Ectodermal cell (in vitro differentiated cells): Measurements from ENCODE around the gene ASAH2. TPM values are rescaled to one million over a fixed set of nuclear protein-coding genes. Genes with fewer than 3 reads are reported as not detected.

Experiments used
- H3K27ac ChIP-seq: 2 replicates; pipeline ENCODE4 v1.7.0; 2013; ENCODE audit warnings: mild to moderate bottlenecking, low read depth, low read length; ENCODE audit not compliant: insufficient read depth, poor library complexity, severe bottlenecking
- H3K27me3 ChIP-seq: 2 replicates; pipeline ENCODE4 v1.7.0; 2013; ENCODE audit warnings: mild to moderate bottlenecking, low read length; ENCODE audit not compliant: insufficient read depth, control insufficient read depth, poor library complexity, severe bottlenecking
- H3K36me3 ChIP-seq: one replicate; pipeline ENCODE4 v1.7.0; 2013; ENCODE audit warnings: low read length; ENCODE audit not compliant: control insufficient read depth, insufficient read depth
- H3K4me1 ChIP-seq: one replicate; pipeline ENCODE4 v1.7.0; 2013; ENCODE audit warnings: low read length; ENCODE audit not compliant: control insufficient read depth, insufficient read depth
- H3K4me3 ChIP-seq: 2 replicates; pipeline ENCODE4 v1.7.0; 2013; ENCODE audit warnings: low read depth, low read length, control low read depth; ENCODE audit not compliant: insufficient read depth
- H3K9me3 ChIP-seq: 2 replicates; pipeline ENCODE4 v1.7.0; 2013; ENCODE audit warnings: mild to moderate bottlenecking, low read length, moderate library complexity; ENCODE audit not compliant: control insufficient read depth
- WGBS, 2 experiments: methylation state at CpG; one replicate each; pipeline ENCODE4 v1.1.7; 2013; ENCODE audit warnings: missing lambda C conversion rate in 2 of 2; 5-methylcytosine and 5-hydroxymethylcytosine counted together
- polyA plus RNA-seq, 4 experiments: library from polyadenylated mRNA; stranded (reverse); fragments of 50-300 nt; gene quantifications; one replicate each; pipeline ENCODE4 v1.2.3, GENCODE V29; 2013

The ASAH2 gene
- polyA plus RNA-seq (2013, experiment 1 of 4) = 5.2 TPM
- 4.4 TPM for polyA plus RNA-seq (2013, experiment 2 of 4)
- polyA plus RNA-seq (2013, experiment 3 of 4) = 5.1 TPM
- polyA plus RNA-seq (2013, experiment 4 of 4) = 1.8 TPM

DNA sequence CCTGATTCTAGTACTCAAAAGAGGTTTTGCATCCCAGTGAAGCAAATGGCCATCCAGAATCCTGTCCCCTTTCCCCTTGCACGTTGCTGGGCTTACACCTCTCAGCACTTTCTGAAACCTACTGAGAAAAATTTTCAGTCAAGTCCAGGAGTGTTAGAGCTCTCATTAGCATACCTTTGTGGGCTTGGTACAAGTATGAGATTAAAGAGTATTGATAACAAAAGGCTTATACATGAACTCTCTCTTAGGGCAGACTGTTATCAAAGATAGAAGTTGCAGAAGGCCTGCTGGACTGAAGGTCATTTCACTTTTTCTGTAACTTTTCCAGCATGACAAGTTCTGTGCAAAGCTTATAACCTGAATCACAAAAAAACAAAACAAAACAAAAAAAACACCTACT, at the start of gene ASAH2:
TSS of gene ASAH2 (minus strand) at position 123 of the 400 bp plus-strand sequence. CDS start 2,906 bp downstream, outside the sequence.
- Histone ChIP-seq H3K9me3 (no peaks in the 10 kb centered on the region), H3K4me1 (no peaks in the 10 kb centered on the region), H3K27ac (no peak within 1 kb of the TSS), H3K4me3 (no peak within 1 kb of the TSS), H3K27me3 (no peaks in the 10 kb centered on the region), H3K36me3 (no peaks in the 10 kb centered on the region)
- WGBS, 2 experiments = 78 to 79% methylated on average over 1 of the region's 1 CpG

DNA sequence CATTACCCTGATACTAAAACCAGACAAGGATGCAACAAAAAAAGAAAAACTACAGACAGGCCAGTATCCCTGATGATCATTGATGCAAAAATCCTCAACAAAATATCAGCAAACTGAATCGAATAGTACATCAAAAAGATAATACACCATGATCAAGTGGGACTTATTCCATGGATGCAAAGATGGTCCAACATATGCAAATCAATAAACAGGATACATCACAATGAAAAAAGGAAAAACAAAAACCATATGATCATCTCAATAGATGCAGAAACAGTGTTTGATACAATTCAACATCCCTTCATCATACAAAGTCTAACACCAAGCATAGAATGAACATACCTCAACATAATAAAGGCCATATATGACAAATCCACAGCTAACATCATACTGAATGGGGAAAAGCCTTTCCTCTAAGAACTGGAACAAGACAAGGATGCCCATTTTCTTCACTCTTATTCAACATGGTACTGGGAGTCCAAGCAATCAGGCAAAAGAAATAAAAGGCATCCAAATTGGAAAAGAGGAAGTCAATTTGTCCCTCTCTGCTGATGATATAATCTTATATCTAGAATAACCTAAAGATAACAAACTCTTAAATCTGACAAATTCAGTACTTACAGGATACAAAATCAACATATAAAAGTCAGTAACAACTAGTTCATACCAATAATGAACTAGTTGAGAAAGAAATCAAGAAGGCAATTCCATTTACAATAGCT, 48.8 kb upstream of the ASAH2 start:
- H3K36me3 ChIP-seq = no peaks in the 10 kb centered on the region
- no peak overlapping the region for H3K4me3 ChIP-seq
- 88 to 90% methylated on average over 1 of the region's 1 CpG for WGBS, 2 experiments
- no peaks in the 10 kb centered on the region for H3K27me3 ChIP-seq
- no peak overlapping the region for H3K27ac ChIP-seq
- H3K4me1 ChIP-seq = no peaks in the 10 kb centered on the region
- no peaks in the 10 kb centered on the region for H3K9me3 ChIP-seq

DNA sequence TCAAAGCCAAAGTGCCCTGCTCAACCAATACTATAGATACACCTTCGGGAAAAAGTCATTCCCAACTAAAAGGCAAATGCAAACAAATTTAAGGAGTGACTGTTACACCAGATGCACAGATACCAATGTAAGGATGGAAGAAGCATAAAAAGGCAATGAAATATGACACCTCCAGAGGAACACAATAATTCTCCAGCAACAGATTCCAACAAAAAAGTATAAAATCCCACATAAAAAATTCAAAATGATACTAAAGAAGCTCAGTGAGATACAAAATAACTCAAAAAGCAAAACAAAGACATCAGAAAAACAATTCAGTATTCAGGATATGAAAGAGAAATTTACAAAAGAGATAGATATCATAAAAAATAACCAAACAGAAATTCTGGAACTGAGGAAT, 44.1 kb upstream of the ASAH2 start:
- Histone ChIP-seq H3K27me3 (no peaks in the 10 kb centered on the region), H3K27ac (no peak overlapping the region), H3K4me1 (no peaks in the 10 kb centered on the region), H3K36me3 (no peaks in the 10 kb centered on the region), H3K9me3 (no peaks in the 10 kb centered on the region), H3K4me3 (no peak overlapping the region)
- WGBS, 2 experiments = 86 to 100% methylated on average over 1 of the region's 1 CpG

DNA sequence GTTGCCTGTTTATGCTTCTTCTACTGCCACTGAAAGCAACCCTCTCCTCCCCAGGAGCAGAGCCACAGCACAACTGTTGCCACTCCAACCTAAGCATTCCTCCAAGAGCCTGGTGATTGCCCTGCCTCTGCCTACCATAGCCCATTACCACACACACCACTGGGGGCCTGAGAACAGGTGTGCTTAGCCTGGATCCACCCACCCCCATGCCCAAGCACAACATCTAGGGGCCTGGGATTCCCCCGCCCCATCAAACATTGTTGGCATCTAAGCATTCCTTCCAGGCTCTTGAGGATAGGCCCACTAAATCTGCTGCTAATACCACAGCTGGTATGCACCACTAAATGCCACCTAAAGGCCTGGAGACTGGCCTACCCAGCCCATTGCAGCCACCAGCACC, 43.3 kb upstream of the ASAH2 start:
- H3K36me3 ChIP-seq = no peaks in the 10 kb centered on the region
- H3K4me1 ChIP-seq = no peaks in the 10 kb centered on the region
- H3K27ac ChIP-seq = no peak overlapping the region
- WGBS, 2 experiments = 86 to 89% methylated on average over 1 of the region's 1 CpG
- H3K9me3 ChIP-seq = no peaks in the 10 kb centered on the region
- no peaks in the 10 kb centered on the region for H3K27me3 ChIP-seq
- H3K4me3 ChIP-seq = no peak overlapping the region

DNA sequence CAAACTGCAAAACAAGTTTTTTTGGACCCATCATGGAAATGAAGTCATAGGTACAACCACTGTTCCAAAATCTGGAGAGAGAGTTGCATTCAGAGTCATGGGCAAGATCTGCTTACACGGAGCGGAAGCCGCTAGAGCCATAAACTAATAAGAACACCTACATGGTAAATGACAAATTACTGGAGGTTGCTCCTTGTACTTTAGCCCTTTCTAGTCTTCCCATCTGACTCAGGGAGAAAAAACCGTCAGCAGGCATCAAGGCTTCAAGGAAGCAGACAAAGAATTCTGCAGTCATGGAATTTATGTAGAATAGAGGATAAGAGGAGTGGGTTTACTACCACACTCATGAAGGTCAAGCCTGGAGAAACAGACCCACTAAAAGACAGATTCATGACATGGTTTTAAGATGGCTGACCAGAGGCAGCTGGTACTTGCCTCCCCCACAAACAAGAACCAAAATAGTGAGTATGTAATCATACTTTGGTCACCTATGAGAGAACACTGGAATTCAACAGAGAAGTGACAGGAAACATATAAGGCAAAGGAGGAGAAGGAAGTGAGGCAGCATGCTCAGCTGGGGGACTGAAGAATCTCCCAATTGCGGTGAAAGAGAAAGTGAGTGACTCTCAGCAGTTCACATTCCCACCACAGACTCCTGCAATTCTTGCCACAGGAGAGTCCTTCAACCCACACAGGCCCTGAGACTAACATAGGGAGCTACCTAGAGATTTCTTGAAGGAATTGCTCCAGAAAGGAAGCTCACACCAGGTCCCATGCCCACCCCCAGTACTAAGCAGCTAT, 42.4 kb upstream of the ASAH2 start:
- 89 to 99% methylated on average over 5 of the region's 5 CpGs for WGBS, 2 experiments
- H3K4me1 ChIP-seq = no peaks in the 10 kb centered on the region
- H3K27ac ChIP-seq = no peak overlapping the region
- H3K27me3 ChIP-seq = no peaks in the 10 kb centered on the region
- no peaks in the 10 kb centered on the region for H3K36me3 ChIP-seq
- H3K4me3 ChIP-seq = no peak overlapping the region
- no peaks in the 10 kb centered on the region for H3K9me3 ChIP-seq

DNA sequence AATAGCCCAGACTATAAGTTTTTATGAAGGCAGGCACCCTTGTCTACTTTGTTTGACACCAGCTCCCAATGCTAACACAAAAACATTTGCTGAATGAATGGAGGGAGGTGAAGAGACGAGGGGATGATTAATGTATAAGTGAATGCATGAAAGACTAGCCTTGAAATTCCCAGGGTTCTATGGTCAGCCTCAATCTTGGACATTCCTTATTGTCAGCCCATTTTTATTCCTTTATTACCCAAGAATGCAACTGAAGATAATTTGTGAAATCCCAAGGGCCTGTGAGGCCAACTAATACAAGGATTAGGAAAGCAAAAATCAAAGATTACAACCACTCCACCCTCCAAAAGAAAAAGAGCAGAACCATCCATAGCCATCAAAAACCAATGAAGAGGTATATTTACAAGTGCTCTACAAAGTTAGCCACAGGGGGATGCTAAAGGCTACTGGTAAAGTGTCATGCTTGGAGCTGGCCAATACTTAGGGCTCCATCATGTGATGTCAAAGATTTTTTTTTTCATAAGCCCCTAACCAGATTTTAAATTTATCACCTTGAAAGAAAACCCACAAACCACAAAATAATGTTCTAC, 40.0 kb upstream of the ASAH2 start:
- no peak overlapping the region for H3K27ac ChIP-seq
- no peaks in the 10 kb centered on the region for H3K36me3 ChIP-seq
- 60 to 78% methylated on average over 1 of the region's 1 CpG for WGBS, 2 experiments
- H3K27me3 ChIP-seq = no peaks in the 10 kb centered on the region
- no peak overlapping the region for H3K4me3 ChIP-seq
- no peaks in the 10 kb centered on the region for H3K9me3 ChIP-seq
- no peaks in the 10 kb centered on the region for H3K4me1 ChIP-seq

DNA sequence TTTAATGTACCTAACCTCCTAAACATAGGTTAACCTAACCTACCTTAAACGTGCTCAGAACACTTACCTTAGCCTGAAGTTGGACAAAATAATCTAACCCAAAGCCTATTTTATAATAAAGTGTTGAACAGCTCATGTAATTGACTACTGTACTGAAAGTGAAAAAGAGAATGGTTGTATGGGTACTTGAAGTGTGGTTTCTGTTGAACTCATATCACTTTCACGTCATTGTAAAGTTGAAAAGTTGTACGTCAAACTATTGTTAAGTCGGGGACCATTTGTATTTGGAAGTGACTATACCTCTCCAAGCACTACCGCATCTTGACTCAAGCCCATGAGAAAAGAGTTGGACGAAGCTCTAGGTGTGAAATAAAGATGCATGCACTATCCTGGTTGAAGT, 37.9 kb upstream of the ASAH2 start:
- no peak overlapping the region for H3K4me3 ChIP-seq
- H3K27me3 ChIP-seq = no peaks in the 10 kb centered on the region
- H3K27ac ChIP-seq = no peak overlapping the region
- H3K36me3 ChIP-seq = no peaks in the 10 kb centered on the region
- H3K9me3 ChIP-seq = no peaks in the 10 kb centered on the region
- WGBS, 2 experiments = 92 to 96% methylated on average over 5 of the region's 6 CpGs
- no peaks in the 10 kb centered on the region for H3K4me1 ChIP-seq

DNA sequence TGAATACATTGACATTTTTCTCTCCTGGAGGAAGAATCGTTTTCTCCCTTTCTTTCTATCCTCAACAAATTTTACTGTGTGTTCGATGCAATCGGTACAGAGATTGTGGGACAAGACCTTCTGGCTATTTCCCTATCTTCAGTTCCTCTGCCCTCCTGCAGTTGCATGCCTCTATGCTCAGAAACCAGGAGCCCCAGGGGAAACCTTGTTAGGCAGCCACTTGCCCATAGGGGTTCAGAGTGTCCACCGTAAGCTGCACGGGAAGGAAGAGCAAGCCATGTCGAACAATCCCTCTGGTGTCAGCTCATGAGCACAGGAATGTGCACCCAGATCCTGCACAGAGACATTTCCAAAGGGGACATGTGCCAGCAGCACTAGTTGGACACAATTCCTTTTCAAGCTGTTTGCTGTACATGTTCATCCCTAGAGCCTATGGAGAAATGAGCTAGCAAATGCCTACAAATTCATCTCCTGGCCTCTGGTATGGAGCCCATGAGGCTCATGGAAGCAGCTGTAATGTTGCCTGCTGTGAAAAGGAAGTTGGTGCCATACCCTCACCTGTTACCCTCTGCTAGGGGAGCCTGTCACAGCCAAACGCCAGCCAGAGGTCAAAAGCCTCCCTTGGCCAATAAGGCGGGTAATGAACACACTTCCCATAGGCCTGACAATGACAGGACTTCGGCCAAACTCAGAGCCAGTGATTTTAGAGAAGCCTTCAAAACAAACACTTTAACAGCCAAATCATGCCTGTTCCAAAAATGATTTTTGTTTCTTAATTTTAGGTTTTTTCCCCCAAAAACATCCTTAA, 35.9 kb upstream of the ASAH2 start:
- H3K36me3 ChIP-seq = no peaks in the 10 kb centered on the region
- H3K27ac ChIP-seq = no peak overlapping the region
- no peak overlapping the region for H3K4me3 ChIP-seq
- WGBS, 2 experiments = 86% methylated on average over 9 of the region's 9 CpGs
- H3K9me3 ChIP-seq = no peaks in the 10 kb centered on the region
- no peaks in the 10 kb centered on the region for H3K27me3 ChIP-seq
- H3K4me1 ChIP-seq = no peaks in the 10 kb centered on the region

DNA sequence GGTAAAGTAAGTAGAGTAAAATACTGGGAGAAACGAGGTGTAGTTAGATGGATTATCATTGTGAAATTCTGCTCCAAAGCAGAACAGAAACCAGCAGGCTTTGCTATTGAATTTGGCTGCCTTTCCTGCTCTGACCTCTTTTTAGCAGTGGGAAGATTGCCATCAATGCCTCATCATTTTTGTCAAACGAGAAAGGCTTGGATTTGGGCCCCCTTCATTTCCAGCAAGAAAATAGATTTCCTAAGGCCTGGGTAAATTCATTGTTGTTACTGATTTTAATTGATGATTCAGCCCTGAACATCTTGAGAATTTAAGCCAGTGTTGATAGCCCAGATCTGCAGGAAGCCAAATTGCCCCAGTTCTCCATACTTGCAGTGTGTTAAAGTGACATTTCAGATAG, 35.2 kb upstream of the ASAH2 start:
- Histone ChIP-seq H3K27me3 (no peaks in the 10 kb centered on the region), H3K4me1 (no peaks in the 10 kb centered on the region), H3K27ac (no peak overlapping the region), H3K4me3 (no peak overlapping the region), H3K9me3 (no peaks in the 10 kb centered on the region), H3K36me3 (no peaks in the 10 kb centered on the region)
- WGBS, 2 experiments = 80 to 88% methylated on average over 2 of the region's 2 CpGs
